CD14-positive monocyte (primary cell): ENCODE data around the gene ACOT7. TPM values are rescaled to one million over a fixed set of nuclear protein-coding genes. Genes with fewer than 3 reads are reported as not detected.

Experiments used
- DNase-seq, 3 donors: peaks; one replicate each; pipeline ENCODE4 v3.0.0-alpha.2; 2011 to 2022
- H2AFZ ChIP-seq: 2 replicates; pipeline ENCODE4 v1.6.0; 2012; ENCODE audit warnings: mild to moderate bottlenecking, low read depth, low read length, inconsistent platforms; ENCODE audit not compliant: insufficient read depth, poor library complexity, severe bottlenecking
- H3K27ac ChIP-seq, 2 donors: 1 replicate in 1 of 2; 2 replicates in 1 of 2; pipeline ENCODE4 v1.5.1; 2012 to 2013; ENCODE audit warnings: low read length in 2 of 2, control low read depth in 1 of 2, inconsistent platforms in 1 of 2, low read depth in 1 of 2, mild to moderate bottlenecking in 1 of 2
- H3K27me3 ChIP-seq, 2 donors: one replicate each; pipeline versions ENCODE4 v1.6.0 to v1.6.1; 2011 to 2013; ENCODE audit warnings: low read length in 2 of 2; ENCODE audit not compliant: control insufficient read depth in 2 of 2, insufficient read depth in 2 of 2
- H3K36me3 ChIP-seq, 2 donors: replicated peaks in 1 of 2; 1 replicate in 1 of 2; 2 replicates in 1 of 2; pipeline versions ENCODE4 v1.5.1 to v1.6.1; 2012 to 2013; ENCODE audit warnings: low read length in 2 of 2, control low read depth in 1 of 2, inconsistent platforms in 1 of 2, mild to moderate bottlenecking in 1 of 2; ENCODE audit not compliant: insufficient read depth in 2 of 2, control insufficient read depth in 1 of 2
- H3K4me1 ChIP-seq, 2 donors: 1 replicate in 1 of 2; 2 replicates in 1 of 2; pipeline versions ENCODE4 v1.5.1 to v1.6.1; 2012 to 2013; ENCODE audit warnings: low read length in 2 of 2, control low read depth in 1 of 2, inconsistent platforms in 1 of 2, mild to moderate bottlenecking in 1 of 2, moderate library complexity in 1 of 2; ENCODE audit not compliant: insufficient read depth in 2 of 2, control insufficient read depth in 1 of 2
- H3K4me2 ChIP-seq: replicated peaks from 2 replicates; pipeline ENCODE3; 2012; ENCODE audit warnings: low read length, moderate library complexity, mild to moderate bottlenecking; ENCODE audit not compliant: poor library complexity, severe bottlenecking; ENCODE audit errors: extremely low read depth
- H3K4me3 ChIP-seq, 3 experiments: fragments of 200-600 bp in 1 of 3; sonication (generic) in 1 of 3; replicated peaks in 1 of 3; 1 replicate in 2 of 3; 2 replicates in 1 of 3; pipeline ENCODE4 v1.5.1; 2011 to 2013; ENCODE audit warnings: low read length in 3 of 3, mild to moderate bottlenecking in 3 of 3, control low read depth in 2 of 3, low read depth in 2 of 3, inconsistent platforms in 1 of 3, moderate library complexity in 1 of 3
- H3K79me2 ChIP-seq: 2 replicates; pipeline ENCODE4 v1.6.0; 2012; ENCODE audit warnings: mild to moderate bottlenecking, control low read depth, inconsistent platforms, low read length, moderate library complexity; ENCODE audit not compliant: insufficient read depth
- H3K9ac ChIP-seq: 2 replicates; pipeline ENCODE4 v1.6.0; 2017; ENCODE audit warnings: low read length, mild to moderate bottlenecking; ENCODE audit not compliant: insufficient read depth, poor library complexity, severe bottlenecking
- H3K9me3 ChIP-seq, 2 donors: replicated peaks in 1 of 2; 1 replicate in 1 of 2; 2 replicates in 1 of 2; pipeline versions ENCODE4 v1.5.1 to v1.6.1; 2012 to 2013; ENCODE audit warnings: low read length in 2 of 2, control low read depth in 1 of 2; ENCODE audit not compliant: control insufficient read depth in 1 of 2, insufficient read depth in 1 of 2
- H4K20me1 ChIP-seq: 2 replicates; pipeline ENCODE4 v1.6.0; 2012; ENCODE audit warnings: mild to moderate bottlenecking, low read length, control low read depth, moderate library complexity; ENCODE audit not compliant: insufficient read depth
- H3K27ac Mint-ChIP-seq, 7 donors: one replicate each; pipeline ENCODE4 v1.8.0; 2020; ENCODE audit warnings: mild to moderate bottlenecking in 7 of 7, mixed read lengths in 7 of 7, moderate library complexity in 6 of 7, inconsistent platforms in 2 of 7
- H3K27me3 Mint-ChIP-seq, 3 donors: one replicate each; pipeline ENCODE4 v1.8.0; 2021 to 2022; ENCODE audit warnings: low read depth in 3 of 3, mild to moderate bottlenecking in 3 of 3, mixed read lengths in 3 of 3, moderate library complexity in 3 of 3, inconsistent platforms in 1 of 3
- H3K36me3 Mint-ChIP-seq, 2 donors: one replicate each; pipeline ENCODE4 v1.8.0; 2020; ENCODE audit warnings: mixed read lengths in 2 of 2, inconsistent platforms in 1 of 2, mild to moderate bottlenecking in 1 of 2
- H3K4me1 Mint-ChIP-seq: one replicate; pipeline ENCODE4 v1.8.0; 2020; ENCODE audit warnings: mild to moderate bottlenecking, mixed read lengths
- H3K4me3 Mint-ChIP-seq, 2 donors: one replicate each; pipeline ENCODE4 v1.8.0; 2020; ENCODE audit warnings: mild to moderate bottlenecking in 2 of 2, mixed read lengths in 2 of 2, moderate library complexity in 1 of 2
- H3K9me3 Mint-ChIP-seq, 7 donors: one replicate each; pipeline ENCODE4 v1.8.0; 2020 to 2022; ENCODE audit warnings: mixed read lengths in 7 of 7, mild to moderate bottlenecking in 6 of 7, moderate library complexity in 6 of 7, inconsistent platforms in 2 of 7
- WGBS: methylation state at CpG from one replicate; pipeline ENCODE4 v1.1.5; 2013; ENCODE audit warnings: missing lambda C conversion rate; ENCODE audit not compliant: insufficient coverage; 5-methylcytosine and 5-hydroxymethylcytosine counted together
- intact Hi-C, 2 donors: fragments of 100-400 bp; cut with micrococcal nuclease; formaldehyde crosslinking; loops; one replicate each; pipeline versions ENCODE4 v1.15.0 to v1.15.1; 2023
- polyA plus RNA-seq, 3 donors: library from polyadenylated mRNA; depleted of rRNA in 1 of 3; unstranded in 2 of 3; stranded (reverse) in 1 of 3; fragments of 300-500 nt in 2 of 3; fragments of >200 nt in 1 of 3; fragmentation: Illumina TruSeq in 2 of 3; gene quantifications; 1 replicate in 2 of 3; 2 replicates in 1 of 3; pipeline ENCODE4 v1.2.3, GENCODE V29; 2012 to 2021
- TF ChIP-seq, protein P1 (sequence below): fragments of 200-600 bp; IDR thresholded peaks from one replicate; pipeline ENCODE4 v1.8.0; 2022; ENCODE audit warnings: antibody characterized with exemption, mild to moderate bottlenecking

Gene ACOT7
- polyA plus RNA-seq, 3 donors, result 0.63 to 4.3 (median 1.4) TPM

DNA sequence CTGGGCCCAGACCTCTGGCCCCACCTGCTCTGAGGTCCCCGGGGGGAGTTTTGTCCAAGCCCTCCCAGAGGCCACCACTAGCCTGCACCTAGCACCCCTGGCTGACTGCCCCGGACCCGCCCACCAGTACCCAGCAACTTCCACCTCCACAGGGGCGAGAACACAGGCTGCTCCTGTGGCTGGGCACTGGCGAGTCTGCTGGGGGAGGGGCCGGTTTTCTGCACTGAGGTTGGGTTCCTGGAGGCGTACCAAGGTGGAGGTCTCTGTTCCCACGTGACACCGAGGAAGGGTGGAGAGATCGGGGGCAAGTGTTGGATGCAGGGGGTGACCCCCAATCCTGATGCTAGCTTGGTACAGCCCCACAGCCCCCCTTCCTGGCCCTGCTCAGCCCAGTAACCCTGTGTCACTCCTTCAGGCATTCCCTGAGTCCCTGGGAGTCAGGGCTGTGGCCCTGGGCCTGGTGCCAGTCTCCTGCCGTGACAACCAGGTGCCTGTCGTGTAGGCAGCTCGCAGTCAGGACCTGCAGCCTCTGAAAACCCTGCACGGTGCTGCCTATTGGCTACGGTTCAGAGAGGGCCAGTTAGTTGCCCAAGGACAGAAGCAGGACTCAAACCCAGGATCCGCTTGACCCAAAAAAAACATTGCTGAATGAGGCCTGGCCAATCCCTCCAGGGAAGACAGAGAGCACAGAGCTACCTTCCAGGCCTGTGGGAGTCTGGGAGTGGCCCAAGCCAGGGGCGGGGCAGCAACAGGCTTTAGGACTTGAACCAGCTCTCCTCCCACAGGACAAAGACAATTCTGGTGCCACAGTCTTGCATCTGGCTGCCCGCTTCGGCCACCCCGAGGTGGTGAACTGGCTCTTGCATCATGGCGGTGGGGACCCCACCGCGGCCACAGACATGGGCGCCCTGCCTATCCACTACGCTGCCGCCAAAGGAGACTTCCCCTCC, 34.1 kb upstream of the ACOT7 start:
- WGBS, result 88% methylated on average over 16 of the region's 26 CpGs
- Mint-ChIP-seq H3K27me3 (peaks cover 47 to 70% (median 48%) of the 10 kb centered on the region in 3 donors), H3K9me3 (peaks cover 0 to 8% (median 2%) of the 10 kb centered on the region in 7 donors), H3K36me3 (no peaks in the 10 kb centered on the region), H3K4me3 (no peak overlapping the region), H3K4me1 (peaks cover 6% of the 10 kb centered on the region), H3K27ac (no peak overlapping the region)
- no peak overlapping the region for H3K4me2 ChIP-seq
- no peaks in the 10 kb centered on the region for H3K36me3 ChIP-seq
- no peaks in the 10 kb centered on the region for H3K9me3 ChIP-seq
- H3K9ac ChIP-seq, result no peak overlapping the region
- no peak for DNase-seq
- H3K4me3 ChIP-seq, result no peak overlapping the region
- H4K20me1 ChIP-seq, result no peaks in the 10 kb centered on the region
- intact Hi-C loops, result no loop called here
- no peak overlapping the region for H2AFZ ChIP-seq
- H3K4me1 ChIP-seq, result peaks cover 0 to 6% of the 10 kb centered on the region in 2 donors
- H3K27me3 ChIP-seq, result peaks cover 8 to 41% of the 10 kb centered on the region in 2 donors
- no peak overlapping the region for H3K27ac ChIP-seq
- H3K79me2 ChIP-seq, result no peaks in the 10 kb centered on the region
- TF ChIP-seq, protein P1, sequence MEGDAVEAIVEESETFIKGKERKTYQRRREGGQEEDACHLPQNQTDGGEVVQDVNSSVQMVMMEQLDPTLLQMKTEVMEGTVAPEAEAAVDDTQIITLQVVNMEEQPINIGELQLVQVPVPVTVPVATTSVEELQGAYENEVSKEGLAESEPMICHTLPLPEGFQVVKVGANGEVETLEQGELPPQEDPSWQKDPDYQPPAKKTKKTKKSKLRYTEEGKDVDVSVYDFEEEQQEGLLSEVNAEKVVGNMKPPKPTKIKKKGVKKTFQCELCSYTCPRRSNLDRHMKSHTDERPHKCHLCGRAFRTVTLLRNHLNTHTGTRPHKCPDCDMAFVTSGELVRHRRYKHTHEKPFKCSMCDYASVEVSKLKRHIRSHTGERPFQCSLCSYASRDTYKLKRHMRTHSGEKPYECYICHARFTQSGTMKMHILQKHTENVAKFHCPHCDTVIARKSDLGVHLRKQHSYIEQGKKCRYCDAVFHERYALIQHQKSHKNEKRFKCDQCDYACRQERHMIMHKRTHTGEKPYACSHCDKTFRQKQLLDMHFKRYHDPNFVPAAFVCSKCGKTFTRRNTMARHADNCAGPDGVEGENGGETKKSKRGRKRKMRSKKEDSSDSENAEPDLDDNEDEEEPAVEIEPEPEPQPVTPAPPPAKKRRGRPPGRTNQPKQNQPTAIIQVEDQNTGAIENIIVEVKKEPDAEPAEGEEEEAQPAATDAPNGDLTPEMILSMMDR, result no peak

DNA sequence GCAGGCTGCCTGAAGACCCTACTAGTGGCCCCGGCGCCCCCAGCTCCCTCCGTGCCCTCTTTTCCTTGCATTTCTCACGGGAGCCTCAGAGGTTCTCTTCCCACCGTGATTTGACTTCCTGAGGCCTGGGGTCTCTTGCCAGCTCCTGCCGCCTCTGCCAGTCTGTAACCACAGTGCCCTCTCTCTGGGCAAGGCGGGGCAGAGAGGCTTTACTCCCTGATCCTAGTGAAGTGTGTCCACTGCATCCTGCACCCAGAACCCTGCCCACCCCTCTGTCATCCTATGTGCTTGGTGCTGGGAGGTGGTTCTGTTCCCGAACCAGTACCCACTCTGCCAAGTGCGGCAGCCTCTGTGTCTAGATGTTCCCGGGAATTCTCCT, 33.4 kb upstream of the ACOT7 start:
- TF ChIP-seq, protein P1, result no peak
- H4K20me1 ChIP-seq, result no peaks in the 10 kb centered on the region
- no peak overlapping the region for H3K4me3 ChIP-seq
- no peak for DNase-seq
- peaks cover 0 to 9% (median 2%) of the 10 kb centered on the region in 7 donors for H3K9me3 Mint-ChIP-seq
- H3K27me3 Mint-ChIP-seq, result peaks cover 53 to 78% (median 55%) of the 10 kb centered on the region in 3 donors
- H3K4me2 ChIP-seq, result no peak overlapping the region
- peaks cover 10 to 44% of the 10 kb centered on the region in 2 donors for H3K27me3 ChIP-seq
- peak overlapping the region in 1 of 7 donors; percentile 50 for H3K27ac Mint-ChIP-seq
- H2AFZ ChIP-seq, result no peak overlapping the region
- intact Hi-C loops, result no loop called here
- H3K79me2 ChIP-seq, result no peaks in the 10 kb centered on the region
- 74% methylated on average over 7 of the region's 10 CpGs for WGBS
- H3K4me3 Mint-ChIP-seq, result no peak overlapping the region
- H3K4me1 ChIP-seq, result peaks cover 0 to 6% of the 10 kb centered on the region in 2 donors
- peaks cover 6% of the 10 kb centered on the region for H3K4me1 Mint-ChIP-seq
- no peaks in the 10 kb centered on the region for H3K36me3 Mint-ChIP-seq
- no peaks in the 10 kb centered on the region for H3K36me3 ChIP-seq
- no peak overlapping the region for H3K9ac ChIP-seq
- H3K9me3 ChIP-seq, result no peaks in the 10 kb centered on the region
- no peak overlapping the region for H3K27ac ChIP-seq
